Measurements from ENCODE around the gene ZNF570.

- TF ChIP-seq CTCF (IDR thresholded peaks at IDR 0.05; ENCODE audit: insufficient read depth, low read length, poor library complexity, severe bottlenecking) (no peak), EZH2phosphoT487 (conservative IDR thresholded peaks at IDR 0.05; ENCODE audit: low read length) (no peak)
These were observed 2.8 kb upstream of the ZNF570 start for GRCh38 chr19:37466277-37466797.

Measured in SU-DHL-6 (cell line).